SK-N-SH (cell line): ENCODE results near the gene BLOC1S1. TPM values are rescaled to one million over a fixed set of nuclear protein-coding genes. Genes with fewer than 3 reads are reported as not detected.

Experiments used
- CTCF ChIA-PET: fragments of 300-600, 350-600 bp; formaldehyde crosslinking; extraction: SDS; loops from one replicate; lab custom pipeline; 2021; lab: Yijun Ruan, JAX
- POLR2A ChIA-PET: fragments of 350-600 bp; sonication (Branson Sonifier 250); formaldehyde crosslinking; extraction: SDS; loops from one replicate; lab custom pipeline; 2020; ENCODE audit warnings: antibody characterized with exemption, inconsistent platforms; lab: Yijun Ruan, JAX
- DNase-seq: peaks from one replicate; pipeline ENCODE4 v3.0.0; 2012
- H2AFZ ChIP-seq: fragments of 200-600 bp; sonication (generic); 2 replicates; pipeline ENCODE4 v1.8.1; 2016; ENCODE audit warnings: antibody characterized with exemption, mild to moderate bottlenecking, low read depth
- H3F3A ChIP-seq: fragments of 200-600 bp; sonication (generic); replicated peaks from 2 replicates; pipeline ENCODE3; 2016; ENCODE audit warnings: antibody characterized with exemption, mild to moderate bottlenecking; ENCODE audit not compliant: insufficient read depth
- H3K27ac ChIP-seq, 2 experiments: fragments of 200-500 bp in 1 of 2; fragments of 200-600 bp in 1 of 2; sonication (Bioruptor generic) in 1 of 2; sonication (generic), shearing (Covaris generic) in 1 of 2; 2 replicates each; pipeline versions ENCODE4 v1.5.1 to v1.6.1; 2014 to 2016; ENCODE audit warnings: low read depth in 2 of 2, inconsistent platforms in 1 of 2, low read length in 1 of 2, mild to moderate bottlenecking in 1 of 2, mixed read lengths in 1 of 2
- H3K27me3 ChIP-seq: fragments of 200-600 bp; sonication (generic), shearing (Covaris generic); 2 replicates; pipeline ENCODE4 v1.6.1; 2016; ENCODE audit warnings: mixed run types; ENCODE audit not compliant: insufficient read depth
- H3K36me3 ChIP-seq, 2 experiments: fragments of 200-500 bp in 1 of 2; fragments of 200-600 bp in 1 of 2; sonication (Bioruptor generic) in 1 of 2; sonication (generic) in 1 of 2; replicated peaks in 1 of 2; 2 replicates each; pipeline versions ENCODE3 to v1.5.1; 2014 to 2016; ENCODE audit warnings: low read length in 1 of 2, mild to moderate bottlenecking in 1 of 2; ENCODE audit not compliant: insufficient read depth in 2 of 2, control insufficient read depth in 1 of 2
- H3K4me1 ChIP-seq, 2 experiments: fragments of 200-500 bp in 1 of 2; fragments of 200-600 bp in 1 of 2; sonication (Bioruptor generic) in 1 of 2; sonication (generic), shearing (Covaris generic) in 1 of 2; 2 replicates each; pipeline versions ENCODE4 v1.5.1 to v1.6.1; 2014 to 2016; ENCODE audit warnings: low read depth in 1 of 2, low read length in 1 of 2, mixed run types in 1 of 2; ENCODE audit not compliant: insufficient read depth in 2 of 2, control insufficient read depth in 1 of 2
- H3K4me2 ChIP-seq: fragments of 200-600 bp; sonication (generic), shearing (Covaris generic); 2 replicates; pipeline ENCODE4 v1.6.1; 2017; ENCODE audit warnings: mixed run types
- H3K4me3 ChIP-seq, 2 experiments: fragments of 200-500 bp in 1 of 2; fragments of 200-600 bp in 1 of 2; sonication (Bioruptor generic) in 1 of 2; sonication (generic), shearing (Covaris generic) in 1 of 2; 2 replicates each; pipeline versions ENCODE4 v1.5.1 to v1.8.1; 2014 to 2016; ENCODE audit warnings: low read depth in 2 of 2, inconsistent platforms in 1 of 2, low read length in 1 of 2, mild to moderate bottlenecking in 1 of 2, mixed read lengths in 1 of 2, moderate library complexity in 1 of 2
- H3K79me2 ChIP-seq: fragments of 200-600 bp; sonication (generic); 2 replicates; pipeline ENCODE4 v1.8.1; 2017; ENCODE audit warnings: mild to moderate bottlenecking; ENCODE audit not compliant: insufficient read depth
- H3K9ac ChIP-seq: fragments of 200-600 bp; sonication (generic); 2 replicates; pipeline ENCODE4 v1.6.1; 2017; ENCODE audit warnings: mixed run types
- H3K9me2 ChIP-seq: fragments of 200-600 bp; sonication (generic); 2 replicates; pipeline ENCODE4 v1.6.1; 2017; ENCODE audit warnings: mixed run types
- H3K9me3 ChIP-seq: fragments of 200-600 bp; sonication (generic); 2 replicates; pipeline ENCODE4 v1.6.1; 2017; ENCODE audit warnings: mixed run types, mild to moderate bottlenecking, moderate library complexity
- H4K20me1 ChIP-seq: fragments of 200-600 bp; sonication (generic); 2 replicates; pipeline ENCODE4 v1.6.1; 2017; ENCODE audit warnings: mild to moderate bottlenecking, mixed run types; ENCODE audit not compliant: insufficient read depth
- EP300 ChIP-seq, 2 experiments: IDR thresholded peaks; 2 replicates each; pipeline versions ENCODE4 v1.4.0 to v1.6.1; 2012; ENCODE audit warnings: borderline replicate concordance in 1 of 2, low read depth in 1 of 2, low read length in 1 of 2
- EZH2phosphoT487 ChIP-seq: fragments of 200-600 bp; sonication (generic); IDR thresholded peaks from 2 replicates; pipeline ENCODE4 v1.6.1; 2017; ENCODE audit warnings: low read depth, mixed run types, mild to moderate bottlenecking, antibody characterized with exemption, moderate library complexity, borderline replicate concordance
- FOXJ3 ChIP-seq: sonication (generic); formaldehyde crosslinking; IDR thresholded peaks from 2 replicates; pipeline ENCODE4 v1.5.1; 2020; ENCODE audit warnings: mild to moderate bottlenecking, missing genetic modification reagents
- GABPA ChIP-seq: IDR thresholded peaks from 2 replicates; pipeline ENCODE4 v1.4.0; 2012; ENCODE audit warnings: low read depth, mild to moderate bottlenecking
- JUND ChIP-seq: IDR thresholded peaks from 2 replicates; pipeline ENCODE4 v1.4.0; 2012
- MAX ChIP-seq: IDR thresholded peaks from 2 replicates; pipeline ENCODE4 v1.4.0; 2012; ENCODE audit warnings: low read depth
- MXI1 ChIP-seq: IDR thresholded peaks from 2 replicates; pipeline ENCODE4 v1.6.1; 2012; ENCODE audit warnings: mild to moderate bottlenecking, low read depth, low read length, improper control_type of control experiment
- NFIC ChIP-seq: IDR thresholded peaks from 2 replicates; pipeline ENCODE4 v1.4.0; 2012; ENCODE audit warnings: borderline replicate concordance
- RAD21 ChIP-seq: IDR thresholded peaks from 2 replicates; pipeline ENCODE4 v1.6.1; 2012; ENCODE audit warnings: mild to moderate bottlenecking, low read length
- REST ChIP-seq: IDR thresholded peaks from 2 replicates; pipeline ENCODE4 v1.6.1; 2012; ENCODE audit warnings: mild to moderate bottlenecking, low read depth, low read length, moderate library complexity
- RFX5 ChIP-seq: IDR thresholded peaks from 2 replicates; pipeline ENCODE4 v1.6.1; 2012; ENCODE audit warnings: mild to moderate bottlenecking, improper control_type of control experiment, low read length
- SIN3A ChIP-seq: IDR thresholded peaks from 2 replicates; pipeline ENCODE4 v1.6.1; 2012; ENCODE audit warnings: low read depth, mild to moderate bottlenecking, low read length, moderate library complexity, borderline replicate concordance
- SMC3 ChIP-seq: IDR thresholded peaks from 2 replicates; pipeline ENCODE4 v1.6.1; 2012; ENCODE audit warnings: low read depth, low read length, improper control_type of control experiment
- ZBTB33 ChIP-seq: IDR thresholded peaks from 2 replicates; pipeline ENCODE4 v1.4.0; 2012; ENCODE audit warnings: low read depth, borderline replicate concordance
- whole genome bisulfite sequencing: methylation state at CpG from one replicate; pipeline ENCODE4 v1.1.6; 2017; ENCODE audit warnings: low lambda C conversion rate; 5-methylcytosine and 5-hydroxymethylcytosine counted together
- polyA plus RNA-seq, 3 experiments: library from polyadenylated mRNA; depleted of rRNA; stranded (reverse); fragments of >200 nt; gene quantifications; 2 replicates each; pipeline ENCODE4 v1.2.3, GENCODE V29; 2012

Gene BLOC1S1
- polyA plus RNA-seq, 1 of the 3 experiments (the other 2 are of a cell fraction), result 331 TPM

GRCh38 chr12:55692631-55693322 lies 23.1 kb upstream of the BLOC1S1 start:
- H3K79me2 ChIP-seq, result no peaks in the 10 kb centered on the region
- no peaks in the 10 kb centered on the region for H3K36me3 ChIP-seq
- no peak overlapping the region for H3K4me2 ChIP-seq
- no peak overlapping the region for H3K27ac ChIP-seq
- H3K4me3 ChIP-seq, result no peak overlapping the region
- ChIA-PET CTCF (interaction anchor here (1.7 to 2.5 kb wide), 2 partner anchors 11 to 36 kb away, joined by 5 to 8 read pairs; a partner anchor contains a TSS), POLR2A (no interaction called here)
- DNase-seq, result no peak
- 71% methylated on average over 8 of the region's 12 CpGs for WGBS
- H3K9ac ChIP-seq, result no peak overlapping the region
- H4K20me1 ChIP-seq, result no peaks in the 10 kb centered on the region
- H3F3A ChIP-seq, result no peaks in the 10 kb centered on the region
- H3K9me3 ChIP-seq, result no peaks in the 10 kb centered on the region
- H3K27me3 ChIP-seq, result no peaks in the 10 kb centered on the region
- no peaks in the 10 kb centered on the region for H3K9me2 ChIP-seq
- H2AFZ ChIP-seq, result no peak overlapping the region
- H3K4me1 ChIP-seq, result no peaks in the 10 kb centered on the region
- no peak for TF ChIP-seq JUND
- no peak for TF ChIP-seq SIN3A
- TF ChIP-seq FOXJ3 (CRISPR knock-in tag), result no peak
- no peak for TF ChIP-seq REST
- TF ChIP-seq EZH2phosphoT487, result no peak
- no peak for TF ChIP-seq RFX5
- TF ChIP-seq EP300 (IDR thresholded peaks at IDR 0.05; ENCODE audit: borderline replicate concordance in 1 of 2, low read depth in 1 of 2, low read length in 1 of 2), result no peak
- TF ChIP-seq GABPA, result no peak
- no peak for TF ChIP-seq RAD21
- TF ChIP-seq NFIC, result no peak
- no peak for TF ChIP-seq SMC3

- no peaks in the 10 kb centered on the region for H3F3A ChIP-seq
- no peaks in the 10 kb centered on the region for H3K79me2 ChIP-seq
- H3K4me2 ChIP-seq, result no peak overlapping the region
- ChIA-PET CTCF (interaction anchor here (1.7 to 2.5 kb wide), 2 partner anchors 12 to 37 kb away, joined by 5 to 8 read pairs; a partner anchor contains a TSS), POLR2A (no interaction called here)
- no peak overlapping the region for H2AFZ ChIP-seq
- DNase-seq, result no peak
- no peak for TF ChIP-seq RAD21
- TF ChIP-seq MXI1, result no peak
- no peak for TF ChIP-seq MAX
- no peak for TF ChIP-seq REST
- no peak for TF ChIP-seq ZBTB33
- no peak for TF ChIP-seq EP300 (IDR thresholded peaks at IDR 0.05; ENCODE audit: borderline replicate concordance in 1 of 2, low read depth in 1 of 2, low read length in 1 of 2)
- TF ChIP-seq, all 33 proteins: peak for 0
- WGBS, result 79% methylated on average over 7 of the region's 7 CpGs
- Histone ChIP-seq H3K27ac (no peak overlapping the region), H3K4me1 (no peaks in the 10 kb centered on the region), H3K27me3 (no peaks in the 10 kb centered on the region), H3K9me2 (no peaks in the 10 kb centered on the region), H3K9ac (no peak overlapping the region), H3K36me3 (no peaks in the 10 kb centered on the region), H4K20me1 (no peaks in the 10 kb centered on the region), H3K9me3 (no peaks in the 10 kb centered on the region), H3K4me3 (no peak overlapping the region)
These were observed 22.3 kb upstream of the BLOC1S1 start for GRCh38 chr12:55693323-55694187.
